ENCODE measurements around the gene GTF2B.

DNA sequence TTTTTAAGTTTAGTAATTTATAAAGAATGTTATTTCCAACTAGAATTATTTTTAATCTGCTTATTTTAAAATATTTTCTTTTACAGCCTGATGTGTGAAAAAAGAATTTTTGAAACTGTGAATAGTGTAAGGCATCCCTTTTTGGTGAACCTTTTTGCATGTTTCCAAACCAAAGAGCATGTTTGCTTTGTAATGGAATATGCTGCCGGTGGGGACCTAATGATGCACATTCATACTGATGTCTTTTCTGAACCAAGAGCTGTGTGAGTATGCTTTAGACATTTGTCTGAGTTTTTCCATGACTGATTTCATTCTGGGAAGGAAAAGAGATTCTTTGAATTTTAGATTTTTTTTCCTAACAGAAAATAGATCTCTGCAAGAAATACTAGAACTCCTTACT is 77.9 kb downstream of the GTF2B start:
- TF ChIP-seq, protein P1, sequence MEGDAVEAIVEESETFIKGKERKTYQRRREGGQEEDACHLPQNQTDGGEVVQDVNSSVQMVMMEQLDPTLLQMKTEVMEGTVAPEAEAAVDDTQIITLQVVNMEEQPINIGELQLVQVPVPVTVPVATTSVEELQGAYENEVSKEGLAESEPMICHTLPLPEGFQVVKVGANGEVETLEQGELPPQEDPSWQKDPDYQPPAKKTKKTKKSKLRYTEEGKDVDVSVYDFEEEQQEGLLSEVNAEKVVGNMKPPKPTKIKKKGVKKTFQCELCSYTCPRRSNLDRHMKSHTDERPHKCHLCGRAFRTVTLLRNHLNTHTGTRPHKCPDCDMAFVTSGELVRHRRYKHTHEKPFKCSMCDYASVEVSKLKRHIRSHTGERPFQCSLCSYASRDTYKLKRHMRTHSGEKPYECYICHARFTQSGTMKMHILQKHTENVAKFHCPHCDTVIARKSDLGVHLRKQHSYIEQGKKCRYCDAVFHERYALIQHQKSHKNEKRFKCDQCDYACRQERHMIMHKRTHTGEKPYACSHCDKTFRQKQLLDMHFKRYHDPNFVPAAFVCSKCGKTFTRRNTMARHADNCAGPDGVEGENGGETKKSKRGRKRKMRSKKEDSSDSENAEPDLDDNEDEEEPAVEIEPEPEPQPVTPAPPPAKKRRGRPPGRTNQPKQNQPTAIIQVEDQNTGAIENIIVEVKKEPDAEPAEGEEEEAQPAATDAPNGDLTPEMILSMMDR (IDR thresholded peaks at IDR 0.05 in 2 of 3, conservative IDR thresholded peaks at IDR 0.05 in 1 of 3; ENCODE audit: insufficient read depth in 2 of 3, low read depth in 1 of 3, low read length in 3 of 3) = no peak
- no peak for TF ChIP-seq E2F3 (CRISPR knock-in tag; IDR thresholded peaks at IDR 0.05)
- TF ChIP-seq RCOR1 (IDR thresholded peaks at IDR 0.05; ENCODE audit: borderline replicate concordance in 1 of 2, low read depth in 2 of 2, low read length in 2 of 2) = no peak
- no peak for TF ChIP-seq NFATC3 (IDR thresholded peaks at IDR 0.05)
- TF ChIP-seq ZFX (CRISPR knock-in tag; IDR thresholded peaks at IDR 0.05) = no peak

Measured in K562 (cell line).